GM12892 (cell line): ENCODE data around the gene CNTNAP2.

Experiments
- POLR2A ChIP-seq: IDR thresholded peaks from 2 replicates; pipeline ENCODE4 v1.6.1; 2011; ENCODE audit warnings: low read depth, low read length, control low read depth
- POLR2AphosphoS5 ChIP-seq: IDR thresholded peaks from 2 replicates; pipeline ENCODE4 v1.6.1; 2011; ENCODE audit warnings: low read depth, low read length, control low read depth
- TAF1 ChIP-seq: IDR thresholded peaks from 2 replicates; pipeline ENCODE4 v1.6.1; 2011; ENCODE audit warnings: low read depth, mild to moderate bottlenecking, control low read depth, low read length, borderline replicate concordance

DNA sequence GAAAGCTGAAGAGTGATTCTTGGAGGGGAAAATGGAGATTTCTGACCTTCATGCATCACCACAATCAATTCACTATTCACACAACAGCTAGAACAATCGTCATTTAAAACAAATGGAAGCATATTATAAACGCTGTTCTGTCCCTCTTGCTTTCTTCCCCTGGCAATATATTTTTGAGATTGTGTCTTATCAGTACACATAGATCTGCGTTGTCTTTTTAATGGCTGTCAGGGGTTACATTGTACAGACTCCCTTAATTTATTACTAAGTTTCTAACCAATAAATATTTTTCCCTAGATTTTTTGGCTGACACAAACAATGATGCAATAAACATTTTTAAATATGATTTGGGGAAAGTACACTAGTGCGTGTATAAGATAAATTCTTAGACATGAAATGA is 1358.3 kb downstream of the CNTNAP2 start:
- TF ChIP-seq TAF1 = no peak
- TF ChIP-seq POLR2AphosphoS5 = no peak
- no peak for TF ChIP-seq POLR2A
